ENCODE data around the gene CETP.
A peak's percentile ranks its signal among the peaks of the same experiment; 100 is the strongest.

Gene CETP

GRCh38 chr16:57032931-57033330 is 71.2 kb downstream of the CETP start:
- Mint-ChIP-seq H3K9me3 (ENCODE audit: low read depth) (no peaks in the 10 kb centered on the region), H3K4me3 (no peak overlapping the region), H3K4me1 (ENCODE audit: low read depth) (peaks cover 85% of the 10 kb centered on the region), H3K27me3 (no peaks in the 10 kb centered on the region), H3K36me3 (peaks cover 34% of the 10 kb centered on the region), H3K27ac (peak overlapping the region; percentile 90)
